Mesothelial cell of epicardium (in vitro differentiated cells): ENCODE measurements around the gene NAMPT. TPM values are rescaled to one million over a fixed set of nuclear protein-coding genes. Genes with fewer than 3 reads are reported as not detected.

ENCODE experiments used
- DNase-seq, 2 experiments: peaks; one replicate each; pipeline ENCODE4 v3.0.0; 2021; ENCODE audit warnings: low spot score in 2 of 2; ENCODE audit not compliant: unreplicated experiment in 2 of 2
- H3K27ac Mint-ChIP-seq: 2 replicates; pipeline ENCODE4 v1.8.0; 2021; ENCODE audit warnings: mixed read lengths
- H3K27me3 Mint-ChIP-seq: 2 replicates; pipeline ENCODE4 v1.8.0; 2021; ENCODE audit warnings: low read depth, mixed read lengths
- H3K36me3 Mint-ChIP-seq: 2 replicates; pipeline ENCODE4 v1.8.0; 2021; ENCODE audit warnings: mixed read lengths
- H3K4me1 Mint-ChIP-seq: 2 replicates; pipeline ENCODE4 v1.8.0; 2021; ENCODE audit warnings: mixed read lengths
- H3K4me3 Mint-ChIP-seq: 2 replicates; pipeline ENCODE4 v1.8.0; 2021; ENCODE audit warnings: mild to moderate bottlenecking, moderate library complexity, mixed read lengths
- H3K9me3 Mint-ChIP-seq: 2 replicates; pipeline ENCODE4 v1.8.0; 2021; ENCODE audit warnings: mixed read lengths
- CTCF ChIP-seq: fragments of 200-600 bp; sonication (generic); IDR thresholded peaks from one replicate; pipeline ENCODE4 v1.5.0; 2021; ENCODE audit warnings: antibody characterized with exemption; ENCODE audit not compliant: unreplicated experiment
- total RNA-seq: library from RNA; stranded (reverse); gene quantifications from 3 replicates; pipeline ENCODE4 v1.2.1, GENCODE V29; 2021

NAMPT gene
- total RNA-seq, 1 donor from 2014 or later, result 53.9 TPM

DNA sequence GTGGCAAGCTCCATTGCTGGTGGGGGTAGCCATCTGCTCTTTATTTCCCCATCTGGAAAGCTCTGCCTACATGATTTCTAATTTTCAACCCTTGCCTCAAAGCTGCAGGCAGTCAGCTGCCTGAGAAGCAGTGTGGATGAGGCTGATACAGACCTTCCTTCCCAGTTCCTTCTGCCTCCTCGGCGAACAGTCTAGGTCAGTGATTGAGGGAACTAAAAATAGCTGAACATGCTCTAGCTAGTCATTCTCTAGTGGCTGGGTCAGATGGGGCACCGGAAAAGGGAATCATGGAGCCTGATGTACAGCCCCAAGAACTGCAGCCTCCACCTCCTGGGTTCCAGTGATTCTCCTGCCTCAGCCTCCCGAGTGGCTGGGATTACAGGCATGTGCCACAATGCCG lies 48.7 kb downstream of the NAMPT start:
- Mint-ChIP-seq H3K4me3 (no peak overlapping the region), H3K27me3 (peaks cover 11% of the 10 kb centered on the region), H3K27ac (no peak overlapping the region), H3K4me1 (no peaks in the 10 kb centered on the region), H3K36me3 (no peaks in the 10 kb centered on the region), H3K9me3 (peaks cover 6% of the 10 kb centered on the region)
- DNase-seq, result no peak
- no peak for TF ChIP-seq CTCF

- Mint-ChIP-seq H3K9me3 (peaks cover 6% of the 10 kb centered on the region), H3K4me3 (no peak overlapping the region), H3K36me3 (no peaks in the 10 kb centered on the region), H3K27ac (no peak overlapping the region), H3K4me1 (no peaks in the 10 kb centered on the region), H3K27me3 (peaks cover 11% of the 10 kb centered on the region)
- no peak for DNase-seq
- no peak for TF ChIP-seq CTCF
These were observed 50.4 kb downstream of the NAMPT start for GRCh38 chr7:106234425-106234824.

GRCh38 chr7:106231856-106232490 lies 52.8 kb downstream of the NAMPT start:
- TF ChIP-seq CTCF, result no peak
- Mint-ChIP-seq H3K27me3 (peaks cover 11% of the 10 kb centered on the region), H3K9me3 (peaks cover 22% of the 10 kb centered on the region), H3K27ac (no peak overlapping the region), H3K4me3 (no peak overlapping the region), H3K36me3 (no peaks in the 10 kb centered on the region), H3K4me1 (no peaks in the 10 kb centered on the region)
- no peak for DNase-seq

DNA sequence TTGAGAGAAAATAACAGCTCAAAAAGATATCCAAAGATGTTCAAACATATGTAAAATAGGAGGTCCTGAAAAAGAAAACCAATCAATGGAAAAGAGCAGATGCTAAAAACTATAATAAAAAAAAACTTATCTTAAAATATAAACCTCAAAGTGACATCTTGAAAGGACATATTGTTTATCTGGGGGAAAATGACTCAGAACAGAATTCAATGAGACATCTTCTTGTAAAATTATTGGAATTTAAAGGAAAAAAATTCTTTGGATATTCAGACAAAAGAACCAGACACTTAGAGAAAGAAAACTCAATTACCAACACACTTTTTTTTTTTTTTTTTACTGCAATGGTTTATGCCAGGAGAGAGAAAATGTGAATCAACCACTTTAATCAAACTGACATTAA lies 58.9 kb downstream of the NAMPT start:
- H3K27ac Mint-ChIP-seq, result no peak overlapping the region
- no peak for TF ChIP-seq CTCF

GRCh38 chr7:106224797-106225196 lies 60.0 kb downstream of the NAMPT start:
- Mint-ChIP-seq H3K9me3 (peaks cover 16% of the 10 kb centered on the region), H3K4me1 (no peaks in the 10 kb centered on the region), H3K27me3 (peaks cover 2% of the 10 kb centered on the region), H3K27ac (no peak overlapping the region), H3K36me3 (no peaks in the 10 kb centered on the region), H3K4me3 (no peak overlapping the region)
- no peak for DNase-seq
- TF ChIP-seq CTCF, result no peak

More for the DNA sequence above, 58.9 kb downstream of the NAMPT start:
- no peak for DNase-seq
- Mint-ChIP-seq H3K9me3 (peaks cover 16% of the 10 kb centered on the region), H3K27me3 (peaks cover 2% of the 10 kb centered on the region), H3K4me3 (no peak overlapping the region), H3K4me1 (no peaks in the 10 kb centered on the region), H3K36me3 (no peaks in the 10 kb centered on the region)

- Mint-ChIP-seq H3K4me3 (no peak overlapping the region), H3K36me3 (no peaks in the 10 kb centered on the region)
- DNase-seq, result no peak
These were observed 61.6 kb downstream of the NAMPT start for GRCh38 chr7:106223156-106223555.

More at GRCh38 chr7:106223156-106223555, 61.6 kb downstream of the NAMPT start:
- Mint-ChIP-seq H3K9me3 (peaks cover 7% of the 10 kb centered on the region), H3K4me1 (no peaks in the 10 kb centered on the region), H3K27ac (no peak overlapping the region), H3K27me3 (peaks cover 2% of the 10 kb centered on the region)
- no peak for TF ChIP-seq CTCF
